Fibroblast of skin of right biceps (primary cell): ENCODE data around the gene CHST13.

Experiments used
- DNase-seq: peaks from one replicate; pipeline ENCODE4 v3.0.0-alpha.2; 2013

CHST13 gene

DNA sequence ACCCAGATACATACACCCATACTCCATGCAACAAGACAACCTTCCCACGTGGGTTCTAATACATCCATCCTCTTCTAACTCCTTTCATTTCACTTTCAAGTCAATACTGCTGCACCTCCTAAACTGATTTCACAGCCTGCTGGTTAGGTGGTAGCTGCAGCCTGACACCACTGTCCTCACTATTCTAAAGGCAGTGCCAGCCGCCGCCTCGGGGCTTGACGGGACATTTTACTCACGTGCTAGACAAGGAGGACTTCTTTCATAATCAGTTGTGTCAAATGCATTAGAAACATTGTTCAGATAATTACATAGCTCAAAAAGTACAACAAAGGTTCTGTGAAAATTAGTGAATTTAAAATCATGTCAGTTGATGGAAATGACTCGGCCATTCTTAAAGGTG lies 12.7 kb upstream of the CHST13 start:
- no peak for DNase-seq

DNA sequence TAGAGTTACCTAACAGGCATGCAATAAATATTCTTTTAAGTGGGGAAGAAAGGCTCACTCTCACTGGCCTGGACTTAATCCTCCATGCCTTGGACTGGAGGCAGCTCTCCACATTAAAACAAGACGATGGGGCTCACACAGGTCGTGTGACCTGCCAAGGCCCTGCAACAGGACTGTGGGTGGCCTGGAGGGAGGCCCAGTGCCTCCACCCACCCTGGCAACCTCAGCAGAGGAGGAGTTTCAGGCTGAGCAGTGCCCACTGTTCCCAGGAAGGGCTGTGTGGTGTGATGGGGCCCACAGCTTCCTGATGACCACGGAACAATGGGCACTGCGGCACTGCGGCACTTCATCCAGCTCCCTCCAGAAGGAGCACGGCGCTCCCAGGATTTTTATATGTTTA lies 11.9 kb upstream of the CHST13 start:
- DNase-seq: no peak

DNA sequence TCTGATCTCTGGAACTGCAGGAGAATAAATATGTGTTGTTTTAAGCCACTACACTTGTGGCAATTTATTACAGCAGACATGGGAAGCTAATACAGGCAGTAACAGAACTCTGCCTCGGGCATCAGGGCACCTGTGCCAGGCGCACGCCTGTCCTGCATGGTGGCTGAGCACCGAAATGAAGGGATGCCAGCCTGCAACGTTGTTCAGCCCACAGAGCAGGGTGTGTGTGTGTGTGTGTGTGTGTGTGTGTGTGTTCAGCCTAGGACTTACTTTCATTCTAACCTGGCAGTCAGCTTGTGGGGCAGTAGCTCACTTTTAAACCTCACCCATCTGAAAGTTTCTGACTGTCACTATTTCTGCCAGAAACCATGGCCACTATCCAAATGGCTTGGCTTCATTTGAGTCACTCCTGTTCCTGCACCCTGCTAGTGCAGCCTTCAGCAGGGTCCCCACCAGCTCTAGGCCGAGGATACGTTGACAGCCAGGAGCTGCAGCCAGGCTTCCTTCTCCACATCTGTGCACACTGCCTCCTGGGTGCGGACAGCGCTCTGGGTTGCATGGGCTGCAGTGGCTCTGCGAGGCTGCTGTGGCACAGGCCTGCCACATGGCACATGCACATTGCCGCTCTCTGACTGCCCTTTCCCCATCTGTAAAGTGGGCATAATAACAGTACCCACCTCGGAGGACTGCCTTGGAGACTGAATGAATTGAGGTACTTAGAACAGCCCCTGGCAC lies 10.9 kb upstream of the CHST13 start:
- DNase-seq: no peak

DNA sequence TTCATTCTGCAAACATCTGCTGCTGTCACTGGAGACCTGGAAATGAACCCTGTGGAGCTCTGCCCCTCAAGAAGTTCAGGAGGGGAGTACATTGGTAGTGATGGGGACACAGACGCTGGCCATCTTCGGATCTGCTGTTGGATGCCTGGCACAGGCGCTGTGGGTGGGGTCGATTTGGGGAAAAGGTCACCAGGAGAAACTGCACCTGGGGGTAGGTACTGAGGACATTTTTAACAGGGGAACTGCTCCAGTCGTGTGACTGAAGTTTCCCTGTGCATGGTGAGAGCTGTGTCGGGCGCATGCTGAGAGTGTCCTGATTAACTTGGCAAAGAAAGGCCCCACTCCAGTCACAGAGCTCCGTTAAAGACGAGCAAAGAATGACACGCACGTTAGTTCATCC lies 9.8 kb upstream of the CHST13 start:
- no peak for DNase-seq

DNA sequence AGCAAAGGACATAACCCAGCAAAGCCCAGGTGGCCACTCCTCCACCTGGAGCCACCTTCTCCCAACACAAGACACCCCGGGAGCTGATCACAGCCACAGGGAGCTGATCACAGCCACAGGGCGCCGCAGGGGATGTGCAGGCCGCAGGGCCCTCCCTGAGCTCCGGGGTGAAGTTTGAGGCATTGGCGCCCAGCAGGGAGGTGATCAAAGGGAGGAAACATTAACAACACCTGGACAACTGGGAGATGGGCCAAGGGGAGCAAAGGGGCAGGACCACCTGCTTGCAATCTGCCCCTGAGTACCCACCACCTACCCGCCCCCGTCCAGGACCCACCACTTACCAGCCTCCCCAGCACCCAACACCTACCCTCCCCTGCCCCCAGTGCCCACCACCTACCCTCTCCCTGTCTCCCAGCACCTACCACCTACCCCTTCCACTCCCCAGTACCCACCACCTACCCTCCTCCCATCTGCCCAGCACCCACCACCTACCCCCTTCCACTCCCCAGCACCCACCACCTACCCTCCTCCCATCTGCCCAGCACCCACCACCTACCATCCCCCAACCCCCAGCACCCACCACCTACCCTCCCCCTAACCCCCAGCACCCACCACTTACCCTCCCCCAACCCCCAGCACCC lies 8.8 kb upstream of the CHST13 start:
- DNase-seq: no peak

DNA sequence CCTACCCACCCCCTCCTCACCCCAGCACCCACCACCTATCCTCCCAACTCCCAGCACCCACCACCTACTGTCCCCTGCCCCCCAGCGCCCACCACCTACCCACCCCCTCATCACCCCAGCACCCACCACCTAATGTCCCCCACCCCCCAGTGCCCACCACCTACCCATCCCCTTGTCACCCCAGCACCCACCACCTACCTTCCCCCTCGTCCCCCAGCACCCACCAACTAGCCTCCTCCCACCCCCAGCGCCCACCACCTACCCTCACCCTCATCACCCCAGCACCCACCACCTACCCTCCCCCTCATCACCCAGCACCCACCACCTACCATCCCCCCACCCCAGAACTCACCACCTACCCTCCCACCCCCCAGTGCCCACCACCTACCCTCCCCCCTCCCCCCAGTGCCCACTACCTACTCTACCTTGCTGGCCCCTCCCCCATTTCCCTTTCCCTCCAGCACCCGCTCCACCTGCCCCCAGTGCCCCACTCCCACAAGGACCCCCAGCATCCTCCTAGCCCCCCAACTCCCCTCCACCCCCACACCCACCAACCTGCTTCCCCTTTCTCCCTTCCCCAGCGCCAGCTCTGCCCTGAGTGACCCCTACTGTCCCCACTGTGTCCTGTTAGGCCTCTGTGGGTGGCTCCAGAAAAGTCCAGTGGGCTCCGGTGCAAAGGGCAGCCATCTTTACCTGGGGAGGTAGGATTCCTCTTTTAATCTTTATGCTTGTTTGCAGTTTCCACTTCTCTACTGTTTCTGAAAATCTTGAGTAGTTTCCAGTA lies 7.6 kb upstream of the CHST13 start:
- no peak for DNase-seq

DNA sequence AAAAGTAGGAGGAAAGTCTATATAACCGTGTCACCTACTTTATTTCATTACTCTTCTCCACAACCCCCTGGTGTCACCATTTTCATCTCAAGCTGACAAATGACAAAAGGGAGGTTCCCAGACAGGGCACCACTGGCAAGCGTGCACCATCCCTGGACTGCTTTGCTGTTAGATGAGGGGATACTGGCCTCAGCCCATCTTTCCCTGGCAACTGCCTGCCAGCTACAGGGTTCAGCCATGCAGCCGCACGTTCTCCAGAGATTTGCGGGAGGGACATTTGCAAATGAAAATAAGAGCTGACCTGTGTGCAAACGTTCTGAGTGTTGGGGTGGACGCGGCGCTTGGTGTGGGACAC lies 7.0 kb upstream of the CHST13 start:
- DNase-seq: no peak

DNA sequence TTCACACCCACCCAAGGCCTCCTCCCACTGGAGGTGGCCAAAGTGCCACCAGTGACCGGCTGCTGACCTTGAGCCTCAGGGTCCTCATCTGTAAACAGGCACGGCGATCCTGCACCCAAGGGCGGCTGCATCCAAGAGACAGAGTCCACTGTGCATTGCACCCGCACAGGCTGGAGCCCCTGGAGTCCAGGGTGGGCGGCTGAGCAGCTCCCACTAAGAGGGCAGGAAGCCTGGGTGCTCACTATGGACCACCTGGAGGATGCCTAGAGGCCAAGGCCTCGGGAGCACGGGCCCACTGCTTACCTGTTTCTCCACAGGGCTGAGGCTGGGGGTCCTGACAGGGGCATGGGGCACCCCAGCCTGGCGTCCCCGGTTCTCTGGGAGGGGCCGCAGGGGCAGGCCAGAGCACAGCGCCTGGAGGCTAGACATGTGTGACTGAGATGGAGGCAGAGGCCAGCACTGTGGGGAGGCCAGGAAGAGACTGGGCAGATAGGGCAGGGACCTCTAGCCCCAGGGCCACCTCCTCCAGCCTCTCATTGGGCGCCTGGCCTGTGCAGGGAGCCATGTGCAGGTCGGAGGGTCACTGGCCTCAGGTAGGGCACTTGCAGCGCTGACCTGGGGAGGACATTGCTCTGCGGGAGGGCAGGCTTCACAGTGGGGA lies 6.5 kb upstream of the CHST13 start, which contains the start of gene UROC1:
Gene UROC1, minus strand, starts transcription at position 483 of the 661 bp plus-strand sequence. Its CDS starts 54 bp downstream, at position 429.
- DNase-seq: no peak

DNA sequence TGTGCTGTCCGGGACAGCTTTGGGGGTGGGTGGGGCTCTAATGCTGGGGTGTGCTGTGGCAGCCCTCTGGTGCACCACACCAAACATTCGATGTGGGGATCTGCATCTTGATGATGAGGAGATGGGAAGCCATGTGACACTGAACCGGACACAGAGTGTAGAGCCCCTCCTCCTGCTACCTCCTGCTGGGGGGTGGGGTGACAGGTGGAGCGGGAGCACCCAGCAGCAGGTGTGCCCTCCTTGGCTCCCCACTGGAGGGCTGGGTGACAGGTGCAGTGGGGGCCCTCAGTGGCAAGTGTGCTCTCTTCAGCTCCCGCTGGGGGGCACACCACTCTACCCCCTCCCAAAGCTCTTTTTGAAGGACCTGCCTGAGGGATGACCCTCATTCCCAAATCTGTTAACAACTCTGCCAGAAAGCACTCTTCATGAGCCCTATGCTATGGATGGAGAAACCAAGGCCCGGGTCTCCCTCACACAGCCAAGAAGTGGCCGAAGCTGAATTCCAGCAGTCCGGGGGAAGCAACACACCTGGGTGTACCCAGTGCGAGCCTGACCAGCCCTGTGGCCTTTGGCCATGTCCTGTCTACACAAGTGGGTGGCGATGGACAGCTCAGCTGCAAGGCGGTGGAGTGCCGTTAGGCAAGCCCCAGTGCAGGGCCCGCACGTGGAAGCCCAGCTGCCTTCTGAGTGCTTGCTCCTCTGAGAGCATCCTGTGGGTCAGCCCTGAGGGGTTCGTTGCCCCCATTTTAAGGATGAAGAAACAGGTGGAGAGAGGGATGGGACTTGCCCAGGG lies 5.8 kb upstream of the CHST13 start:
- DNase-seq: no peak

DNA sequence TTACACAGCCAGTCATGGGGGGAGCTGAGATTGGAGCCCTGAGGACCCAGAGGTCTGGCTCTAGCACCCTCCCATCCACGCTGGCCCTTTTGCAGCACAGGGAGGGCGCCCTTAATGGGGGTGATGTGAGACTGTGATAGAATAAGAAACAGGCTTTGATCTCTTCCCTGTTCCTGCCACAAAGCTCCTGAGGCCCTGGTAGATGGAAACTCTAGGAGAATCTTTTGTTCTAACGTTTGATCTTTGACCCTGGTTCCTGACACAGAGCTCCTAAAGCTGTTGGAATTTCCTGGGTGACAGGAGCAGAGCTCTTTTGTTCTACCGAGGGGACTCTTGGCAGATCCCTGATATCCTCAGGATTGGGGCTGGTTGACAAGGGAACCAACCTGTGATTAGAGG lies 5.2 kb upstream of the CHST13 start:
- DNase-seq: no peak

DNA sequence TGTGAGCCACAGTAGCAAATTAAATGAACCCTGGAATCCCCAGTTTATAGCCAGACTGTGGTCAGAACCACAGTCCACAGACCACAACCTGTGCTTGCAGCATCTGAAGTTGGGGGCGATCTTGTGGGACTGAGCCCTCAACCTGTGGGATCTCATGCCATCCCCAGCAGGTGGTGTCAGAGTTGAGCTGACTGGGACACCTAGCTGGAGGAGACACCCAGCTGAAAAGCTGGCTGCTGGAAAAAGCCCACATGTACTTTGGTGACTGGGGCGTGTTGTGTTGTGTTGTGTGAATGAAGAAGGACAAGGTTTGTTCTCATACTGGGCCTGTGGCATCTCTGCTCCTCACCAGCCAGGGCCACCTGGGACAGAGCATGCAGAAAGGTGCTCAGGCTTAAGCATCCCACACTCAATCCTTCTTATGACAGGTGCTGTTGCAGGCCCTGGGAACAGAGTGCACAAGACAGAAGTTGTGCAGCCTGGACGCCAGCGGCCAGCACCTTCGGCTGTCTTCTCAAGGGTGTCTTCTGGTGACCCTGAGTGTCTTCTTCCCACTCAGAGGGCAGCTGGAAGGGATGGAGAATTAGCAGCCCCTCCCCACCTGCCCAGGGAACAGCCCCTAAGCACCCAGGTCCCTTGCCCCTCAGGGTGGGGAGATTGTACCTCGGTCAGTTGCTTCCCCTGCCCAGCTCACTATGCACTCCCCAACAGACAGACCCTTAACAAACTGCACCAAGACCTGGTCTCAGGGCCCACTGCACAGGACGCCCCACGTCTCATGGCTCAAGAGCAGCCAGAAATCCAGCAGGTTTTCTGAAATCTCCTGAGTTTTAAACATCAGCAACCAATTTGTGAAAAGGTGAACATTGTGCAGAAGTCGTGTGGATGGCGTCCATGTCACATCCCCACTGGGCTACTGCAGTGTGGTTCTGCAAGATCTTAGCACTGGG lies 4.2 kb upstream of the CHST13 start:
- no peak for DNase-seq

DNA sequence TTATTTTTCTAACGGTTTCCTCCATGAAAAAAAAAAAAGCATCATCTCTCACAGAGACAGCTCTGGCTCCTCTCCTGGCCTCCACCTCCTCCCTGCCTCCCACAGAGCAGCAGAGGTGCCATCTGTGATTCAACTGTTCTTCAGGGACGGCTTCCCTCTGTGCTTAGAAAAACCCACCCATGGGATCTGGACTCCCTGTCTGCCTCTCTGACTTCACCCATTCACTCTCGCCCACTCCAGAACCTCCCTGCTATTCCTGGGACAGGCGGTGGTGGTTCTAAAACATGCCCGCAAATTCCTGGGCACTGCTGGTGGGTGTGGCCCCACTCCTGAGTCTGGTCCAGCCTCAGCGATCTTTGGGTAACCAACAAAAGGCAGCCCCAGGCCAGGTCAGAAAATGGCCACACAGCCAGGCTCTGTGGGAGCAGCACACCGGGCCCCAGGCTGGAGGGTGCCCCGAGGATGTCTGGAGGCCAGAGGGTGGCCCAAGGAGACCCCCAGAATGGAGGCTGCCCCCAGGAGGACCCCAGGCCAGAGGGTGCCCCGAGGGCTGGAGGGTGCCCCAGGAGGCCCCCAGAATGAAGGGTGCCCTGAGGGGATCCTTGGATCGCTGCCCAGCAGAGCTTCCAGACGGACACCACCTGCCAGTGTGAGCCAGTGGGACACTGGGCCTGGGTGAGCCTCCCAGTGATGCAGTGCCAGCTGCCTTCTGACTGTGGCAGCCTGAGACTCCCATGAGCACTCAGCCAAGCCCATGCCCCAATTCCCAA lies 2.6 kb upstream of the CHST13 start:
- no peak for DNase-seq

DNA sequence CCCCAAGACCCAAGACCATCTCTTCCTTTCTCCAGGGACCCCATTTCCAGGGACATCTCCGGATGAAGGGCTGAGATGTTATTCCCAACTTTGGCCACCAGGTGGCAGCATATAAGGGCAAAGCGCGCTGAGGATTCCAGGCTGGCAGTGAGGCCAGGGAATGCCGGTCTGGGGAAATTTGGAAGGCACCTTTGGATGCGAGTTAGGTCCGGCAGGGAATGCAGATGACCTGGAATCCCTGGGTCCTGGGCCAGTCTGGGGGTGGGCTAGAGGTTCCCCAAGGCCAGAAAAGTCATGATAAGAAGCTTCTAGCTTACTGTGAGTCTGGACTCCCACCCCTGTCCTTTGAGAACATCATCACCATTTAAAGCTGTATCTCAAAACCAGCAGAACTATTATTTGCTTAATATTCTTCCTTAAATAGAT lies 1.6 kb upstream of the CHST13 start:
- peak; percentile 42 for DNase-seq

DNA sequence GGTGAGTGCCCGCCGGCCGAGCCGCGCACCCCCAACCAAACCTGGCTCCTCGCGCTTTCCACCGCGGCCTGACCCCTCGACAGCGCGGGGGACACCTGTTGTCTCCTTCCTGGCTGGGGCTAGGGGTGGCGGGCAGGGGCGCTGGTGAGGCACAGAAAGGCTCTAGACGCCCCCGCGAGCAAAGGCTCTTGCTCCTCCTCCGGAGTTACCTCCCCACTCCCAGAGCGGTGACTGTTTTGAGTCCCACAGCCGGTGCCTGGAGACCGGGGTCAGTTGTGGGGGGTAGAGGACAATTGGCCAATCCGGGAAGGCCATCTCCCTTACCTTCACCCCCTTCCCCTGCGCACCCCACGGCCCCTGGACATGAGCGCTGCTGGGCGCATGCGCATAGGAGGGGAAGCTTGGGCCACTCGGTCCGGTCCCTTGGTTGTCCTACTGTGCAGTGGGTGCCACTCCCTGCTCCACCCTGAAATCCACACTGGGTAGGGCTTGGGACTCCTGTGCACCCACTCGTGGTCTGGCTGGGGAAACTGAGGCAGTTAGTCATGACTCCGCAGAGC lies 554 bp downstream of the CHST13 start:
- no peak for DNase-seq

DNA sequence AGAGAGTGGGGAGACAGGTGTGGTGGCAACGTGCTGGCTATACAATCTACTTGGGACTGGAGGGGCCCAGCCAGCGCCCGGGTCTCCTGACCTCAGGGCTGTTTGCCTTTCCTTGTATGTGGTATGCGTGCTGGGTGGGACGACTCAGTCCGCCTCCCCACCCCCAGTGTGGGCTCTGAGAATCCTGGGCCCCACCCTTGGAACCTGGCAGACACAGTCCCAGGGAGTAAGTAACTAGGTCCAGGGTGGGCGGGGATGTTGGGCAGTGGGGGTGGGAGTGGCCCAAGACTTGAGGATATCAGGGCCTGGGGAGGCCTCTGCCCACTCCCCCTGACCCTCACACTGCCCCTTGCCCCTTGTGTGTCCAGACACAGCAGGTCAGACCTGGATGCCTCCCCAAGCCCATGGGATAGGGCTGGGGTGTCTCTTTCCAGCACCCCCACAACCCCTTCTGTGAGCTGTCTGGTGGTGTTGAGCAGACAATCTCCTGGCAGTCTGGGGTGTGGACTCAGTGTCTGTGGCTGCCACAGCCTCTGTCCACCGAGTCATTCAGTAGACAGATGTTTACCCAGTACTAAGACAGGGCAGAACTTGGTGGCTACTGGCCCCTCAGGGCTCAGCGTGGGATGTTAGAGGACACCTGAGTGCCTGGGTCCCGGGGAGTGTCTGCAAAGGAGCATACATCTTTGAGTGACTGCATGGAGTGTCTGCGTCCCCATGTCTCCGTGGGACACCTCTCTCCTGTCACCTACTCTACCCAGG lies 1.3 kb downstream of the CHST13 start:
- no peak for DNase-seq

DNA sequence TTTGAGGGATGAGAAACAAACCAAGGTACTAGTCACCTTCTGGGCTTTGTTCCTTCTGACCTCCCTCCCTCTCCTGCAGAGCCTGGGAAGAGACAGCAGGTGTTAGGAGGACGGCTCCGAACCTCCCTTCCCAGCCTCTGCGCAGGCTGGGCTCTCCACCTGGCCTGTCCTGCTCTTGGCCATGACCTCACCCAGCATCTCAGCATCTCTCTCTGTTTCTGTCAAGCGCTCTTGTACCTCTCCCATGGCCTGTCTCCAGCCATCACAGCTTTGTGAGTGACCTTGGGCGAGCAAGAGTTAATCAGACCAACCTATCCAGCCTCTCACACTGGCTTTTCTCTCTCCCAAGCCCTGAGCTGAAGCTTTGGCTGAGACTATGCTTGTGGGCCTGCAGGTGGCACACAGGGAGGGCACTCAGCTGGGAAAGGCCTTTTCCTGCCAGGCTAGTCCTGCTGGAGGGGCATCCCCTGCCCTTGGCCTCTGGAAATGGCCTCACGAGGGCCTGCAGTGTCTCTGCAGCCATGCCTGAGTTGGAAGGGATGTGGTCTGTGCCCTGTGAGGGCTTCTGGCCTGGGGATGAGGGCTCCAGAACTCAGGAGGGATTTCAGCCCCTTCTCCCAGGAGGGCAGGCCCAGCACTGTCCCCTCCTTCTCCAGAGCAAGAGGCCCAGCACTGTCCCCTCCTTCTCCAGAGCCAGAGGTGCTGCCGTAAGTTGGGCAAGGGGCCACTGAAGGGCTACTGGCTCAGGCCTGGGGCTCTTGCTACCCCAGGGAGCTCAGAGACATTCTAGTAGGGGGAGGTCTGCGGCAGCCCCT lies 2.1 kb downstream of the CHST13 start:
- no peak for DNase-seq

DNA sequence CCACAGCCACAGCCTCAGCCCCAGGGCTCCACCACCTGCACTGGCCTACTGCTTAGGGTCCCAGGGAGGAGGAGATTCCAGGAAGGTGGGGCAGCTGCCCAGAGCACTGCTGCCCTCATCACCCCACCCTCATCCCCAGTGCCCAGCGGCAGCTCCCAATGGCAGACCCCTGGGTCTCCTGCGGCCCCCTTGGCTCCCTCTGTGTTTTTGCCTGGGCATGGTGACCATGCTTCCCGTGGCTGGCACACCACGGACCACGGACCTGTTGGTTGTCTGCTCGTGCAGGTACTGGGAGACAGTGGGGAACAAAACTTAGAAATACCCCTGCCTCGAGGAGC lies 2.7 kb downstream of the CHST13 start:
- no peak for DNase-seq

DNA sequence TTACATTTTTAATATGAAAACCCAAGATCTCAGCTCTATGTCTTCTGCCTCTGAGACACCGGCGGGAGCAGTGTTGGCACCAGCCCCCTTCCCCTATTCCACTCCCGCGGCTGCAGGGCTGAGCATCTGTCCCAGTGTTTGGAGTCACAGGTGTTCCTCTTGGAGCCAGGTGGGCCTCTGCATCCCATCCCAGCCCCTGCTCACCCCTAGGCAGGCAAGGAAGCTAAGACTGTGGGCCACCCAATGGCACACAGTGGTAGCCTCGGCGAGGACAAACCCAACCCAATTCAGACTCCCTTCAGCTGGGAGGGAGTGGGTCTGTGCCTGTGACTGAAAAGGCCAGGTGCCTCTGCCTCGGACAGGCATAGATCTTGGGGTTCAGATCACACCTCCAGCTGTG lies 3.1 kb downstream of the CHST13 start:
- no peak for DNase-seq
